ENCODE data around the gene EAF2.

Gene EAF2

GRCh38 chr3:121834671-121835464 lies at the start of gene EAF2, which contains the start of gene IQCB1:
Gene EAF2, plus strand, starts transcription at chr3:121835209. Its CDS starts 77 bp downstream, at chr3:121835286.
Gene IQCB1, minus strand, starts transcription at chr3:121835060. Its CDS starts 6,100 bp downstream, at chr3:121828960.
- peak; percentile 93 for DNase-seq (ENCODE audit: low read depth in 1 of 2, low spot score in 1 of 2)

GRCh38 chr3:121786485-121786884 lies 48.5 kb upstream of the EAF2 start:
- DNase-seq (ENCODE audit: low read depth in 1 of 2, low spot score in 1 of 2): no peak

- no peak for DNase-seq (ENCODE audit: low read depth in 1 of 2, low spot score in 1 of 2)
Observed at GRCh38 chr3:121793078-121793477, 41.9 kb upstream of the EAF2 start.

- no peak for DNase-seq (ENCODE audit: low read depth in 1 of 2, low spot score in 1 of 2)
Observed at GRCh38 chr3:121794264-121794983, 40.6 kb upstream of the EAF2 start.

- no peak for DNase-seq (ENCODE audit: low read depth in 1 of 2, low spot score in 1 of 2)
Observed at GRCh38 chr3:121796970-121797369, 38.0 kb upstream of the EAF2 start.

- no peak for DNase-seq (ENCODE audit: low read depth in 1 of 2, low spot score in 1 of 2)
Observed at GRCh38 chr3:121800906-121801305, 34.1 kb upstream of the EAF2 start.

GRCh38 chr3:121803771-121804320 lies 31.2 kb upstream of the EAF2 start:
- no peak for DNase-seq (ENCODE audit: low read depth in 1 of 2, low spot score in 1 of 2)

- no peak for DNase-seq (ENCODE audit: low read depth in 1 of 2, low spot score in 1 of 2)
Observed at GRCh38 chr3:121809249-121809648, 25.8 kb upstream of the EAF2 start.

- no peak for DNase-seq (ENCODE audit: low read depth in 1 of 2, low spot score in 1 of 2)
Observed at GRCh38 chr3:121817753-121818152, 17.3 kb upstream of the EAF2 start.

- no peak for DNase-seq (ENCODE audit: low read depth in 1 of 2, low spot score in 1 of 2)
Observed at GRCh38 chr3:121818578-121818977, 16.4 kb upstream of the EAF2 start.

- no peak for DNase-seq (ENCODE audit: low read depth in 1 of 2, low spot score in 1 of 2)
Observed at GRCh38 chr3:121819236-121819635, 15.8 kb upstream of the EAF2 start.

- no peak for DNase-seq (ENCODE audit: low read depth in 1 of 2, low spot score in 1 of 2)
Observed at GRCh38 chr3:121821421-121822199, 13.4 kb upstream of the EAF2 start.

- no peak for DNase-seq (ENCODE audit: low read depth in 1 of 2, low spot score in 1 of 2)
Observed at GRCh38 chr3:121822973-121823372, 12.0 kb upstream of the EAF2 start.

GRCh38 chr3:121834157-121834670 lies 795 bp upstream of the EAF2 start:
- DNase-seq (ENCODE audit: low read depth in 1 of 2, low spot score in 1 of 2): no peak

- DNase-seq (ENCODE audit: low read depth in 1 of 2, low spot score in 1 of 2): no peak
Observed at GRCh38 chr3:121835465-121835801, 424 bp downstream of the EAF2 start.

GRCh38 chr3:121836064-121836463 lies 1.1 kb downstream of the EAF2 start:
- DNase-seq (ENCODE audit: low read depth in 1 of 2, low spot score in 1 of 2): no peak

- no peak for DNase-seq (ENCODE audit: low read depth in 1 of 2, low spot score in 1 of 2)
Observed at GRCh38 chr3:121836481-121836880, 1.5 kb downstream of the EAF2 start.

GRCh38 chr3:121839962-121840361 lies 5.0 kb downstream of the EAF2 start:
- DNase-seq (ENCODE audit: low read depth in 1 of 2, low spot score in 1 of 2): no peak

GRCh38 chr3:121844892-121845291 lies 9.9 kb downstream of the EAF2 start:
- DNase-seq (ENCODE audit: low read depth in 1 of 2, low spot score in 1 of 2): no peak

- no peak for DNase-seq (ENCODE audit: low read depth in 1 of 2, low spot score in 1 of 2)
Observed at GRCh38 chr3:121852256-121852655, 17.2 kb downstream of the EAF2 start.

- DNase-seq (ENCODE audit: low read depth in 1 of 2, low spot score in 1 of 2): no peak
Observed at GRCh38 chr3:121855555-121855954, 20.5 kb downstream of the EAF2 start.
